Uterus (tissue), 4 donors: ENCODE data around the gene RNU7-1. TPM values are rescaled to one million over a fixed set of nuclear protein-coding genes. Genes with fewer than 3 reads are reported as not detected.

ENCODE experiments used
- DNase-seq, 2 donors: peaks; one replicate each; pipeline ENCODE4 v3.0.0-alpha.2; 2019 to 2020
- H3K27ac ChIP-seq, 2 donors: fragments of 200-600 bp; sonication (generic); 1 replicate in 1 of 2; 2 replicates in 1 of 2; pipeline ENCODE4 v1.5.1; 2016 to 2018
- H3K27me3 ChIP-seq, 2 donors: fragments of 200-600 bp; sonication (generic); one replicate each; pipeline ENCODE4 v1.5.1; 2018 to 2019; ENCODE audit warnings: control low read depth in 1 of 2
- H3K36me3 ChIP-seq, 2 donors: fragments of 200-600 bp; sonication (generic); one replicate each; pipeline ENCODE4 v1.5.1; 2019; ENCODE audit warnings: control low read depth in 1 of 2
- H3K4me1 ChIP-seq, 2 donors: fragments of 200-600 bp; sonication (generic); one replicate each; pipeline ENCODE4 v1.5.1; 2018 to 2019; ENCODE audit warnings: control low read depth in 1 of 2
- H3K4me3 ChIP-seq, 2 donors: fragments of 200-600 bp; sonication (generic); 1 replicate in 1 of 2; 2 replicates in 1 of 2; pipeline ENCODE4 v1.5.1; 2018 to 2019; ENCODE audit warnings: mild to moderate bottlenecking in 1 of 2
- H3K9me3 ChIP-seq, 2 donors: fragments of 200-600 bp; sonication (generic); one replicate each; pipeline ENCODE4 v1.5.1; 2019; ENCODE audit warnings: control low read depth in 1 of 2
- CTCF ChIP-seq, 4 experiments: fragments of 200-600 bp in 2 of 4; fragments of 450-650 bp in 2 of 4; sonication (generic) in 2 of 4; IDR thresholded peaks; one replicate each; pipeline ENCODE4 v1.5.1; 2016 to 2019; ENCODE audit warnings: antibody characterized with exemption in 4 of 4, mild to moderate bottlenecking in 2 of 4, moderate library complexity in 1 of 4
- POLR2A ChIP-seq, 2 donors: fragments of 450-650 bp; IDR thresholded peaks; one replicate each; pipeline ENCODE4 v1.6.1; 2016; ENCODE audit warnings: antibody characterized with exemption in 2 of 2, mild to moderate bottlenecking in 1 of 2, moderate library complexity in 1 of 2
- intact Hi-C: fragments of 100-400 bp; cut with DNase I; formaldehyde crosslinking; loops from one replicate; pipeline ENCODE4 v1.15.1; 2023; ENCODE audit warnings: low total_unique reads
- total RNA-seq, 4 donors: library from RNA; depleted of rRNA in 3 of 4; stranded (reverse); fragments of >200 nt in 3 of 4; gene quantifications; one replicate each; pipeline versions ENCODE4 v1.1.0 to v1.2.4, GENCODE V29; 2014 to 2023
- donor health status: DM: yes; HTN: yes; CAD: no.

The RNU7-1 gene
- total RNA-seq, result not detected

- intact Hi-C loops, result loop anchor here (10.0 kb wide), 1 partner anchor 171 kb away; no protein-coding TSS in a partner anchor
Observed at GRCh38 chr12:6943722-6944380, at the start of gene RNU7-1, which contains the start of gene C12orf57. Gene RNU7-1, plus strand, starts transcription at chr12:6943816. Gene C12orf57, plus strand, starts transcription at chr12:6944022. Its CDS starts 100 bp downstream, at chr12:6944122.

GRCh38 chr12:6894321-6894720, 49.3 kb upstream of the RNU7-1 start:
- no peak for TF ChIP-seq POLR2A (IDR thresholded peaks at IDR 0.05)
- TF ChIP-seq CTCF (IDR thresholded peaks at IDR 0.05), result no peak
- Histone ChIP-seq H3K4me3 (no peak overlapping the region), H3K9me3 (no peaks in the 10 kb centered on the region), H3K27ac (no peak overlapping the region), H3K36me3 (no peaks in the 10 kb centered on the region), H3K4me1 (no peaks in the 10 kb centered on the region), H3K27me3 (no peaks in the 10 kb centered on the region)
- no peak for DNase-seq
- intact Hi-C loops, result no loop called here

More at GRCh38 chr12:6943722-6944380, at the start of gene RNU7-1, which contains the start of gene C12orf57:
- Histone ChIP-seq H3K9me3 (no peaks in the 10 kb centered on the region), H3K4me1 (peaks cover 4 to 8% of the 10 kb centered on the region in 2 donors), H3K36me3 (no peaks in the 10 kb centered on the region), H3K27me3 (no peaks in the 10 kb centered on the region), H3K27ac (peak within 1 kb of the TSS; percentile 93 to 94), H3K4me3 (peak within 1 kb of the TSS; percentile 74 to 80)
- TF ChIP-seq POLR2A (IDR thresholded peaks at IDR 0.05) (peak in 1 of 2 donors; percentile 57), CTCF (IDR thresholded peaks at IDR 0.05) (peak in 1 of 4 experiments; percentile 9)
- peak; percentile 79 for DNase-seq

- no peaks in the 10 kb centered on the region for H3K27me3 ChIP-seq
- H3K9me3 ChIP-seq, result no peaks in the 10 kb centered on the region
- no peak for TF ChIP-seq CTCF (IDR thresholded peaks at IDR 0.05)
- no peak for TF ChIP-seq POLR2A (IDR thresholded peaks at IDR 0.05)
- intact Hi-C loops, result no loop called here
- no peaks in the 10 kb centered on the region for H3K36me3 ChIP-seq
- no peak overlapping the region for H3K4me3 ChIP-seq
- DNase-seq, result no peak
- H3K4me1 ChIP-seq, result no peaks in the 10 kb centered on the region
- no peak overlapping the region for H3K27ac ChIP-seq
Observed at GRCh38 chr12:6896846-6897435, 46.7 kb upstream of the RNU7-1 start.

GRCh38 chr12:6899427-6899826, 44.2 kb upstream of the RNU7-1 start:
- H3K4me3 ChIP-seq, result no peak overlapping the region
- H3K4me1 ChIP-seq, result no peaks in the 10 kb centered on the region
- H3K27ac ChIP-seq, result no peak overlapping the region
- intact Hi-C loops, result no loop called here
- DNase-seq, result no peak
- H3K36me3 ChIP-seq, result no peaks in the 10 kb centered on the region
- no peak for TF ChIP-seq POLR2A (IDR thresholded peaks at IDR 0.05)
- TF ChIP-seq CTCF (IDR thresholded peaks at IDR 0.05), result no peak
- H3K27me3 ChIP-seq, result no peaks in the 10 kb centered on the region
- no peaks in the 10 kb centered on the region for H3K9me3 ChIP-seq

GRCh38 chr12:6899837-6900519, 43.6 kb upstream of the RNU7-1 start:
- no peaks in the 10 kb centered on the region for H3K27me3 ChIP-seq
- H3K4me3 ChIP-seq, result no peak overlapping the region
- H3K27ac ChIP-seq, result no peak overlapping the region
- peak in 1 of 2 donors; percentile 56 for DNase-seq
- intact Hi-C loops, result no loop called here
- TF ChIP-seq CTCF (IDR thresholded peaks at IDR 0.05) (no peak), POLR2A (IDR thresholded peaks at IDR 0.05) (no peak)
- H3K4me1 ChIP-seq, result peaks cover 0 to under 1% of the 10 kb centered on the region in 2 donors
- no peaks in the 10 kb centered on the region for H3K36me3 ChIP-seq
- H3K9me3 ChIP-seq, result no peaks in the 10 kb centered on the region
